Neural progenitor cell (in vitro differentiated cells): ENCODE results near the gene SERPINF2. TPM values are rescaled to one million over a fixed set of nuclear protein-coding genes. Genes with fewer than 3 reads are reported as not detected.

Experiments
- DNase-seq: peaks from one replicate; pipeline ENCODE4 v3.0.0-alpha.2; 2016; ENCODE audit warnings: low spot score
- H2AFZ ChIP-seq: fragments of 200-600 bp; sonication (generic); replicated peaks from 2 replicates; pipeline ENCODE4 v1.6.1; 2016; ENCODE audit warnings: antibody characterized with exemption
- H3F3A ChIP-seq: fragments of 200-600 bp; sonication (generic); 2 replicates; pipeline ENCODE4 v1.6.1; 2016; ENCODE audit warnings: antibody characterized with exemption, low read depth
- H3K27ac ChIP-seq: fragments of 200-600 bp; sonication (generic); 2 replicates; pipeline ENCODE4 v1.5.1; 2016; ENCODE audit warnings: mild to moderate bottlenecking
- H3K27me3 ChIP-seq: fragments of 200-600 bp; sonication (generic); 2 replicates; pipeline ENCODE4 v1.6.1; 2016; ENCODE audit warnings: mild to moderate bottlenecking, moderate library complexity
- H3K36me3 ChIP-seq: fragments of 200-600 bp; sonication (generic); 2 replicates; pipeline ENCODE4 v1.5.1; 2016
- H3K4me1 ChIP-seq: fragments of 200-600 bp; sonication (generic); 2 replicates; pipeline ENCODE4 v1.6.1; 2016; ENCODE audit warnings: mixed run types
- H3K4me2 ChIP-seq: fragments of 200-600 bp; sonication (generic); 2 replicates; pipeline ENCODE4 v1.6.1; 2016
- H3K4me3 ChIP-seq: fragments of 200-600 bp; sonication (generic); 2 replicates; pipeline ENCODE4 v1.5.1; 2016
- H3K79me2 ChIP-seq: fragments of 200-600 bp; sonication (generic); 2 replicates; pipeline ENCODE4 v1.6.1; 2016; ENCODE audit warnings: low read depth
- H3K9ac ChIP-seq: fragments of 200-600 bp; sonication (generic); 2 replicates; pipeline ENCODE4 v1.6.1; 2016
- H3K9me3 ChIP-seq: fragments of 200-600 bp; sonication (generic); 2 replicates; pipeline ENCODE4 v1.5.1; 2016; ENCODE audit warnings: low read depth
- H4K20me1 ChIP-seq: fragments of 200-600 bp; sonication (generic); 2 replicates; pipeline ENCODE4 v1.6.1; 2016; ENCODE audit warnings: low read depth
- H3K27ac Mint-ChIP-seq: 3 replicates; pipeline ENCODE4 v1.8.0; 2021; ENCODE audit warnings: mixed read lengths
- H3K27me3 Mint-ChIP-seq: 2 replicates; pipeline ENCODE4 v1.8.0; 2022; ENCODE audit warnings: low read depth, mild to moderate bottlenecking, inconsistent platforms, moderate library complexity, mixed read lengths; ENCODE audit not compliant: insufficient read depth
- H3K36me3 Mint-ChIP-seq: 3 replicates; pipeline ENCODE4 v1.8.0; 2021; ENCODE audit warnings: mixed read lengths
- H3K4me1 Mint-ChIP-seq: 3 replicates; pipeline ENCODE4 v1.8.0; 2021; ENCODE audit warnings: mixed read lengths
- H3K4me3 Mint-ChIP-seq: 3 replicates; pipeline ENCODE4 v1.8.0; 2021; ENCODE audit warnings: mild to moderate bottlenecking, moderate library complexity, mixed read lengths
- H3K9me3 Mint-ChIP-seq: 3 replicates; pipeline ENCODE4 v1.8.0; 2020; ENCODE audit warnings: mixed read lengths
- CTCF ChIP-seq: fragments of 200-600 bp; sonication (generic); IDR thresholded peaks from 2 replicates; pipeline ENCODE4 v1.5.1; 2017; ENCODE audit warnings: antibody characterized with exemption, mild to moderate bottlenecking
- EZH2 ChIP-seq: fragments of 200-600 bp; sonication (generic); IDR thresholded peaks from 2 replicates; pipeline ENCODE4 v1.6.1; 2017; ENCODE audit warnings: antibody characterized with exemption, mild to moderate bottlenecking, moderate library complexity
- EZH2phosphoT487 ChIP-seq: fragments of 200-600 bp; sonication (generic); IDR thresholded peaks from 2 replicates; pipeline ENCODE4 v1.6.1; 2017; ENCODE audit warnings: antibody characterized with exemption
- total RNA-seq: library from RNA; depleted of rRNA; stranded (reverse); fragments of >200 nt; gene quantifications from 2 replicates; pipeline ENCODE4 v1.2.3, GENCODE V29; 2015; ENCODE audit warnings: low replicate concordance

Gene SERPINF2
- total RNA-seq, 1 donor from 2014 or later: not detected

- DNase-seq: no peak
- Histone ChIP-seq H3K4me1 (no peaks in the 10 kb centered on the region), H3K79me2 (no peaks in the 10 kb centered on the region), H3K4me2 (no peak overlapping the region), H3K9me3 (no peaks in the 10 kb centered on the region), H3F3A (no peaks in the 10 kb centered on the region), H3K27ac (no peak overlapping the region), H2AFZ (no peak overlapping the region), H4K20me1 (no peaks in the 10 kb centered on the region), H3K27me3 (no peaks in the 10 kb centered on the region), H3K9ac (no peak overlapping the region), H3K36me3 (no peaks in the 10 kb centered on the region), H3K4me3 (no peak overlapping the region)
- Mint-ChIP-seq H3K4me1 (peaks cover 16% of the 10 kb centered on the region), H3K27ac (no peak overlapping the region), H3K9me3 (no peaks in the 10 kb centered on the region), H3K36me3 (peaks cover 3% of the 10 kb centered on the region), H3K4me3 (no peak overlapping the region), H3K27me3 (no peaks in the 10 kb centered on the region)
- no peak for TF ChIP-seq EZH2
- no peak for TF ChIP-seq EZH2phosphoT487
- TF ChIP-seq CTCF: no peak
Measured at GRCh38 chr17:1733759-1734158, 8.9 kb upstream of the SERPINF2 start.

GRCh38 chr17:1735418-1735817, 7.3 kb upstream of the SERPINF2 start:
- H3K36me3 ChIP-seq: no peaks in the 10 kb centered on the region
- DNase-seq: no peak

GRCh38 chr17:1735834-1736347, 6.8 kb upstream of the SERPINF2 start:
- no peak overlapping the region for H2AFZ ChIP-seq
- no peak for TF ChIP-seq EZH2
- H3K27me3 ChIP-seq: no peaks in the 10 kb centered on the region
- H3K9me3 ChIP-seq: no peaks in the 10 kb centered on the region
- no peaks in the 10 kb centered on the region for H3K27me3 Mint-ChIP-seq
- no peak overlapping the region for H3K4me3 Mint-ChIP-seq
- no peak for DNase-seq
- H3K9me3 Mint-ChIP-seq: no peaks in the 10 kb centered on the region
- no peaks in the 10 kb centered on the region for H3K79me2 ChIP-seq
- no peaks in the 10 kb centered on the region for H3K4me1 ChIP-seq
- H3K9ac ChIP-seq: no peak overlapping the region
- peaks cover 3% of the 10 kb centered on the region for H3K36me3 Mint-ChIP-seq
- H3K27ac Mint-ChIP-seq: no peak overlapping the region
- H3F3A ChIP-seq: no peaks in the 10 kb centered on the region
- no peak overlapping the region for H3K27ac ChIP-seq
- H3K4me1 Mint-ChIP-seq: peaks cover 10% of the 10 kb centered on the region
- H4K20me1 ChIP-seq: no peaks in the 10 kb centered on the region
- no peak overlapping the region for H3K4me2 ChIP-seq
- H3K36me3 ChIP-seq: no peaks in the 10 kb centered on the region
- no peak overlapping the region for H3K4me3 ChIP-seq

More at GRCh38 chr17:1735418-1735817, 7.3 kb upstream of the SERPINF2 start:
- H3K9me3 ChIP-seq: no peaks in the 10 kb centered on the region
- no peak overlapping the region for H3K4me2 ChIP-seq
- H3K27ac Mint-ChIP-seq: no peak overlapping the region
- H3F3A ChIP-seq: no peaks in the 10 kb centered on the region
- H4K20me1 ChIP-seq: no peaks in the 10 kb centered on the region
- no peaks in the 10 kb centered on the region for H3K79me2 ChIP-seq
- no peak overlapping the region for H3K4me3 Mint-ChIP-seq
- no peaks in the 10 kb centered on the region for H3K4me1 ChIP-seq
- H3K9me3 Mint-ChIP-seq: no peaks in the 10 kb centered on the region
- H3K27me3 ChIP-seq: no peaks in the 10 kb centered on the region
- H3K4me3 ChIP-seq: no peak overlapping the region
- peaks cover 3% of the 10 kb centered on the region for H3K36me3 Mint-ChIP-seq
- peaks cover 10% of the 10 kb centered on the region for H3K4me1 Mint-ChIP-seq
- no peak overlapping the region for H3K9ac ChIP-seq
- H3K27me3 Mint-ChIP-seq: no peaks in the 10 kb centered on the region
- no peak overlapping the region for H2AFZ ChIP-seq
- no peak for TF ChIP-seq EZH2
- no peak for TF ChIP-seq CTCF
- no peak for TF ChIP-seq EZH2phosphoT487
- H3K27ac ChIP-seq: no peak overlapping the region

GRCh38 chr17:1736348-1737281, 6.1 kb upstream of the SERPINF2 start:
- Histone ChIP-seq H4K20me1 (no peaks in the 10 kb centered on the region), H3K27me3 (no peaks in the 10 kb centered on the region), H3K9me3 (no peaks in the 10 kb centered on the region), H3K36me3 (no peaks in the 10 kb centered on the region), H3K79me2 (no peaks in the 10 kb centered on the region), H2AFZ (no peak overlapping the region), H3K9ac (no peak overlapping the region), H3K4me3 (no peak overlapping the region), H3K4me1 (no peaks in the 10 kb centered on the region), H3K27ac (no peak overlapping the region), H3F3A (no peaks in the 10 kb centered on the region), H3K4me2 (no peak overlapping the region)
- H3K4me1 Mint-ChIP-seq: peaks cover 10% of the 10 kb centered on the region
- H3K36me3 Mint-ChIP-seq: peaks cover 3% of the 10 kb centered on the region
- TF ChIP-seq EZH2phosphoT487: no peak
- TF ChIP-seq EZH2: no peak
- no peak for TF ChIP-seq CTCF
- H3K27ac Mint-ChIP-seq: peak overlapping the region; percentile 92
- H3K9me3 Mint-ChIP-seq: no peaks in the 10 kb centered on the region
- peak overlapping the region; percentile 30 for H3K4me3 Mint-ChIP-seq
- no peaks in the 10 kb centered on the region for H3K27me3 Mint-ChIP-seq
- DNase-seq: no peak
